KMS-11 (cell line): ENCODE results near the gene SLC27A1.
A peak's percentile ranks its signal among the peaks of the same experiment; 100 is the strongest.

Experiments used
- H2AFZ ChIP-seq: fragments of 200-600 bp; sonication (generic); 2 replicates; pipeline ENCODE4 v1.6.1; 2016; ENCODE audit warnings: antibody characterized with exemption, mixed run types, low read depth
- H3K27ac ChIP-seq: fragments of 200-600 bp; sonication (generic); 2 replicates; pipeline ENCODE4 v1.6.1; 2016; ENCODE audit warnings: mild to moderate bottlenecking, mixed run types
- H3K27me3 ChIP-seq: fragments of 200-600 bp; sonication (generic); 2 replicates; pipeline ENCODE4 v1.6.1; 2017; ENCODE audit warnings: mild to moderate bottlenecking, low read depth, mixed run types, moderate library complexity; ENCODE audit not compliant: insufficient read depth
- H3K36me3 ChIP-seq: fragments of 200-600 bp; sonication (generic); 2 replicates; pipeline ENCODE4 v1.6.1; 2017; ENCODE audit warnings: mild to moderate bottlenecking, mixed run types; ENCODE audit not compliant: insufficient read depth
- H3K4me1 ChIP-seq: fragments of 200-600 bp; sonication (generic); 2 replicates; pipeline ENCODE4 v1.6.1; 2016; ENCODE audit warnings: mild to moderate bottlenecking, low read depth, mixed run types; ENCODE audit not compliant: poor library complexity, severe bottlenecking
- H3K4me2 ChIP-seq: fragments of 200-600 bp; sonication (generic); 2 replicates; pipeline ENCODE4 v1.7.0; 2016; ENCODE audit warnings: mild to moderate bottlenecking, mixed run types
- H3K4me3 ChIP-seq: fragments of 200-600 bp; sonication (generic); IDR thresholded peaks from 2 replicates; pipeline ENCODE4 v1.6.1; 2017; ENCODE audit warnings: low read depth, low read length, mixed read lengths; ENCODE audit not compliant: insufficient read depth
- H3K79me2 ChIP-seq: fragments of 200-600 bp; sonication (generic); 2 replicates; pipeline ENCODE4 v1.6.1; 2016; ENCODE audit warnings: low read depth, mixed run types; ENCODE audit not compliant: insufficient read depth
- H3K9ac ChIP-seq: fragments of 200-600 bp; sonication (generic); 2 replicates; pipeline ENCODE4 v1.6.1; 2016; ENCODE audit warnings: mild to moderate bottlenecking, mixed run types
- H4K20me1 ChIP-seq: fragments of 200-600 bp; sonication (generic); 2 replicates; pipeline ENCODE4 v1.6.1; 2016; ENCODE audit warnings: mild to moderate bottlenecking, mixed run types; ENCODE audit not compliant: insufficient read depth
- TF ChIP-seq, protein P1 (sequence below): fragments of 200-600 bp; sonication (generic); conservative IDR thresholded peaks from 2 replicates; pipeline ENCODE4 v1.6.1; 2017; ENCODE audit warnings: low read depth, mild to moderate bottlenecking, antibody characterized with exemption, low read length, moderate library complexity, mixed read lengths

The SLC27A1 gene

DNA sequence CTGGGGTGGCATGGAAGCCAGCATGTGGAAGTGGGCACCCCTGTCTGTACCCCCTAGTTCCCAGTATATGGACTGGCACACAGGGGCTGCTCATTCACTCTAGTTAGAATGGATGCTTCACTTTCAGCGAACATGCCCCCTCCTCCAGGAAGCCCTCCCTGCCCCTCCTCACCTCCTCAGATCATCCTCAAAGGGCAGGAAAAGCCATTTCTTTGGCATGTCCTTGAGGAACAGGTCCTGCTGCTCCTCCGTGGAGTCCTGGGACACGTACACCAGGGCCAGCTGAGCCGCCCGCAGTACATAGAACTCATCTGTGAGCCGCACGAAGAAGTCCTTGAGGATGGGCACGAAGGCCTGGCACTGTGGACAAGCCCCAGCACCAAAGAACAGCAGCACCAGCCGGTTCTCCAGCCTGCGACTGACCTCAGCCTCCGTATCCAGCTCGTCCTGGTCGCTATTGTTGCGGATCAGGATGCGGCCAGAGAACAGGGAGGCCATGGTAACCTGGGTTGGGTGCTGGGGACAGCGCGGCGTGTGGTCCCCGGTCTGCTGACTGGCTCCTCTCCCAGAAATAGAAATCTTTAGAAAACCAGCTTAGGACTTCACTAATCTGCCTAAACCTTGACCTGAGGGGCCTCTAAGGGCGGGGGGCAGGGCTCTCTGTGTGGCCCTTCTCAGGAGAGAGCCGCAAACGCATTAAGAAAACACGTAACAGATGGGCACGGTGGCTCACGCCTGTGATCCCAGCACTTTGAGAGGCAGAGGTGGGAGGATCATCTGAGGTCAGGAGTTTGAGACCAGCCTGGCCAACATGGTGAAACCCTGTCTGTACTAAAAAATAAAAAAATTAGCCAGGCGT, 9.7 kb upstream of the SLC27A1 start, which contains the start of gene NXNL1:
TSS of gene NXNL1 (minus strand) at position 555 of the 859 bp plus-strand sequence. CDS start at position 498, 57 bp downstream.
- H2AFZ ChIP-seq: no peak within 1 kb of the TSS
- H3K4me3 ChIP-seq: no peak within 1 kb of the TSS
- TF ChIP-seq, protein P1, sequence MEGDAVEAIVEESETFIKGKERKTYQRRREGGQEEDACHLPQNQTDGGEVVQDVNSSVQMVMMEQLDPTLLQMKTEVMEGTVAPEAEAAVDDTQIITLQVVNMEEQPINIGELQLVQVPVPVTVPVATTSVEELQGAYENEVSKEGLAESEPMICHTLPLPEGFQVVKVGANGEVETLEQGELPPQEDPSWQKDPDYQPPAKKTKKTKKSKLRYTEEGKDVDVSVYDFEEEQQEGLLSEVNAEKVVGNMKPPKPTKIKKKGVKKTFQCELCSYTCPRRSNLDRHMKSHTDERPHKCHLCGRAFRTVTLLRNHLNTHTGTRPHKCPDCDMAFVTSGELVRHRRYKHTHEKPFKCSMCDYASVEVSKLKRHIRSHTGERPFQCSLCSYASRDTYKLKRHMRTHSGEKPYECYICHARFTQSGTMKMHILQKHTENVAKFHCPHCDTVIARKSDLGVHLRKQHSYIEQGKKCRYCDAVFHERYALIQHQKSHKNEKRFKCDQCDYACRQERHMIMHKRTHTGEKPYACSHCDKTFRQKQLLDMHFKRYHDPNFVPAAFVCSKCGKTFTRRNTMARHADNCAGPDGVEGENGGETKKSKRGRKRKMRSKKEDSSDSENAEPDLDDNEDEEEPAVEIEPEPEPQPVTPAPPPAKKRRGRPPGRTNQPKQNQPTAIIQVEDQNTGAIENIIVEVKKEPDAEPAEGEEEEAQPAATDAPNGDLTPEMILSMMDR: no peak
- H3K79me2 ChIP-seq: no peaks in the 10 kb centered on the region
- H4K20me1 ChIP-seq: no peaks in the 10 kb centered on the region
- peaks cover 6% of the 10 kb centered on the region for H3K27me3 ChIP-seq
- H3K4me2 ChIP-seq: no peak within 1 kb of the TSS
- no peak within 1 kb of the TSS for H3K9ac ChIP-seq
- H3K27ac ChIP-seq: no peak within 1 kb of the TSS
- peaks cover 10% of the 10 kb centered on the region for H3K4me1 ChIP-seq
- H3K36me3 ChIP-seq: no peaks in the 10 kb centered on the region

DNA sequence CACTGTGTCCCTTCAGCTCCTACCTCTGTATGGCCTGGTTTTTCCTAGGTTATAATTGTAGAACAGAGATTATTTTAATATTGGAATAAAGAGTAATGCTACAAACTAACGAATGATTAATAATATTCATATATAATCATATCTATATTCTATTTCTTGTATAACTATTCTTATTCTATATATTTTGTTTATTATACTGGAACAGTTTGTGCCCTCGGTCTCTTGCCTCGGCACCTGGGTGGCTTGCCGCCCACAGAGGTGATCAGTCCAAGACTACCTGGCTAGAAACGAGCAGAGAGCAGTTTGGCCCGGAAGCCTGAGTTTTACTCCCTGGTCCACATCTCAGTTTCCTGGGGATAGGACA, 3.9 kb upstream of the SLC27A1 start:
- Histone ChIP-seq H3K27me3 (no peaks in the 10 kb centered on the region; the same call in 1 of the 2 replicates), H3K4me3 (no peak overlapping the region), H3K4me1 (peaks cover 14% of the 10 kb centered on the region), H3K36me3 (no peaks in the 10 kb centered on the region), H3K4me2 (no peak overlapping the region), H4K20me1 (no peaks in the 10 kb centered on the region), H3K27ac (no peak overlapping the region), H2AFZ (no peak overlapping the region), H3K79me2 (no peaks in the 10 kb centered on the region), H3K9ac (no peak overlapping the region)
- TF ChIP-seq, protein P1: no peak

DNA sequence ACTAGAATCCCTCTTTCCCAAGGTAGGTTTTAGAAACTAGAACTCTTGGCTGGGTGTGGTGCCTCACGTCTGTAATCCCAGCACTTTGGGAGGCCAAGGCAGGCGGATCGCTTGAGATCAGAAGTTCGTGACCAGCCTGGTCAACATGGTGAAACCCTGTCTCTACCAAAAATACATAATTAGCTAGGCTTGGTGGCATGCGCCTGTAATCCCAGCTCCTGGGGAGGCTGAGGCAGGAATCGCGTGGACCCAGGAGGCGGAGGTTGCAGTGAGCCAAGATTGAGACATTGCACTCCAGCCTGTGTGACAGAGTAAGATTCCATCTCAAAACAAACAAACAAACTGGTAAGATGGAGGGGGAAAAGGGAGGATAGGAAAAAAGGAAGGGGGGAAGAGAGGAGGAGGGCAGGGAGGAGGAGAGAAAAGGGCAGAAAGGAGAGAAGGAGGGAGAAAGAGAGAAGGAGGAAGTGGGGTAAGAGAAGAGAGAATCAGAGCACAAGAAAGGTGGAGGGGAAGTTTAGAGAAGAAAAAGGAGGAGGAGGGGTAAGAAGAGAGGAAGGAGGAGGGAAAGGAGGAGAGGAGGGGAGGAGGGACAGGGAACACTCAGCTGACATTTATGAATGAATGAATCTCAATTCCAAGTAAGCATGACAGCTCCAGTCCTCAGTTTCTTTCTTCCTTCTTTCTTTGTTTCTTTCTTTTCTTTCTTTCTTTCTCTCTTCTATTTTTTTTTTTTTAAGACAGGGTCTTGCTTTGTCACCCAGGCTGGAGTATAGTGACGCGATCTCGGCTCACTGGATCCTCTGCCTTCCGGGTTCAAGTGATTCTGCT, 2.6 kb upstream of the SLC27A1 start:
- Histone ChIP-seq H3K27ac (no peak overlapping the region), H3K4me2 (no peak overlapping the region), H3K4me1 (peaks cover 14% of the 10 kb centered on the region), H4K20me1 (no peaks in the 10 kb centered on the region), H2AFZ (no peak overlapping the region), H3K27me3 (no peaks in the 10 kb centered on the region; the same call in 1 of the 2 replicates), H3K79me2 (no peaks in the 10 kb centered on the region), H3K9ac (no peak overlapping the region), H3K4me3 (no peak overlapping the region), H3K36me3 (no peaks in the 10 kb centered on the region)
- TF ChIP-seq, protein P1: no peak

DNA sequence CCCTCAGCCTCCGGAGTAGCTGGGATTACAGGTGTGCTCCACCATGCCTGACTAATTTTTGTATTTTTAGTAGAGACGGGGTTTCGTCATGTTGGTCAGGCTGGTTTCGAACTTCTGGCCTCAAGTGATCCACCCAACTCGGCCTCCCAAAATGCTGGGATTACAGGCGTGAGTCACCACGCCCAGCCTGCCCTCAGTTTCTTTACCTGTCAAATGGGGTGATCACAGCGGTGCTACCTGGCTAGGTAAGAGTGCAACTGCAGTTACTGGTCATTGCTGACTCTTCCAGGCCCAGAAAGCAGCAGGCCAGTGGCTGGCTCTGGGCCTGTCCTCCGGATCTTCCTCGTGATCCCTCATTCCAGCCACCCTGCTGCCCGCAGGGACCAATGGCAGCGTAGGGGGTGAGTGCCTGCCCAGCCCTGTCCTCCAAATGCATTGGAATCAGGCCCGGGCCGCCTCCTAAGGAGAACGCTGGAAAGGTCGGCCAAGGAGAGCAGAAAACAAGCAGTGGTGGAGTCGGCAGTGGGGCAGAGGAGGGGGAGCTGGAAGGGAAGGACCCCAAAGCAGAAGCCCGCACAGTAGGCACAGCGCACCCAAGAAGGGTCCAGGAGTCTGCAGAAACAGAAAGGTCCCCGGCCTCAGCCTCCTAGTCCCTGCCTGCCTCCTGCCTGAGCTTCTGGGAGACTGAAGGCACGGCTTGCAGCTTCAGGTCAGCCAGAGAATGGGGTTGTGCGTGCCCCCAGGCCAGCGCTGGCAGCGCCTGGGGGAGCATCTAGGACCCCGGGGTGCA, 1.8 kb upstream of the SLC27A1 start:
- Histone ChIP-seq H3K4me3 (no peak overlapping the region), H3K27me3 (no peaks in the 10 kb centered on the region; the same call in 1 of the 2 replicates), H4K20me1 (no peaks in the 10 kb centered on the region), H3K36me3 (no peaks in the 10 kb centered on the region), H3K27ac (no peak overlapping the region), H3K79me2 (no peaks in the 10 kb centered on the region), H3K9ac (peak overlapping the region; percentile 11; the same call in 1 of the 2 replicates), H3K4me2 (peak overlapping the region; percentile 34), H2AFZ (peak overlapping the region; percentile 70), H3K4me1 (peaks cover 14% of the 10 kb centered on the region)
- TF ChIP-seq, protein P1: no peak
